AML-193 (cell line): ENCODE results near the gene NOXO1.
"Not testable (repeated sequence)": the region's sequence is repeated elsewhere in the genome, so short reads cannot be mapped to it uniquely, and the experiment has no call there.

ENCODE experiments used
- DNase-seq, 2 experiments: peaks; one replicate each; lab custom pipeline; 2025; lab: John Stamatoyannopoulos, UW

NOXO1 gene

GRCh38 chr16:1981398-1981836 is at the start of gene NOXO1:
Gene NOXO1 (minus strand): TSS chr16:1981469. CDS start chr16:1981179, 290 bp downstream.
- DNase-seq = no peak

- DNase-seq = no peak
Observed at GRCh38 chr16:2030036-2030435, 48.8 kb upstream of the NOXO1 start.

- no peak for DNase-seq
Observed at GRCh38 chr16:2029350-2029749, 48.1 kb upstream of the NOXO1 start.

- DNase-seq = no peak
Observed at GRCh38 chr16:2028620-2029220, 47.5 kb upstream of the NOXO1 start.

GRCh38 chr16:2028146-2028545 is 46.9 kb upstream of the NOXO1 start:
- no peak for DNase-seq

GRCh38 chr16:2027024-2028010 is 46.0 kb upstream of the NOXO1 start:
- no peak for DNase-seq

GRCh38 chr16:2026461-2027023 is 45.3 kb upstream of the NOXO1 start, which contains the start of gene NHERF2:
Gene NHERF2 (plus strand): TSS chr16:2026902. CDS start chr16:2027006, 104 bp downstream.
- DNase-seq = no peak

- no peak for DNase-seq
Observed at GRCh38 chr16:2025878-2026460, 44.7 kb upstream of the NOXO1 start.

- no peak for DNase-seq
Observed at GRCh38 chr16:2025251-2025650, 44.0 kb upstream of the NOXO1 start.

GRCh38 chr16:2024032-2024420 is 42.8 kb upstream of the NOXO1 start:
- DNase-seq = no peak

GRCh38 chr16:2023092-2024031 is 42.1 kb upstream of the NOXO1 start:
- DNase-seq = peak; percentile 70 to 71

GRCh38 chr16:2022723-2023091 is 41.4 kb upstream of the NOXO1 start:
- DNase-seq = peak in 1 of 2 experiments; percentile 26

GRCh38 chr16:2019921-2020831 is 38.9 kb upstream of the NOXO1 start:
- DNase-seq = no peak

GRCh38 chr16:2019518-2019920 is 38.2 kb upstream of the NOXO1 start, which contains the start of gene NPW:
Gene NPW (plus strand): TSS chr16:2019785.
- no peak for DNase-seq

- no peak for DNase-seq
Observed at GRCh38 chr16:2016407-2016922, 35.2 kb upstream of the NOXO1 start.

GRCh38 chr16:2015947-2016208 is 34.6 kb upstream of the NOXO1 start:
- no peak for DNase-seq

GRCh38 chr16:2015117-2015946 is 34.1 kb upstream of the NOXO1 start:
- DNase-seq = no peak

- no peak for DNase-seq
Observed at GRCh38 chr16:2013527-2013926, 32.3 kb upstream of the NOXO1 start.

GRCh38 chr16:2011726-2012125 is 30.5 kb upstream of the NOXO1 start:
- not testable (repeated sequence) for DNase-seq
